WTC11 (cell line): ENCODE results near the gene LDAH. TPM values are rescaled to one million over a fixed set of nuclear protein-coding genes. Genes with fewer than 3 reads are reported as not detected.

ENCODE experiments used
- ATAC-seq: fragments of 200-7000 bp; cut with Tn5 transposase; 2 replicates; pipeline ENCODE4 v1.10.0; 2021; ENCODE audit warnings: mild to moderate bottlenecking, moderate library complexity
- CTCF ChIA-PET: fragments of 300-600 bp; sonication (Branson Sonifier 250); formaldehyde crosslinking; loops from one replicate; lab custom pipeline; 2021; ENCODE audit warnings: antibody characterized with exemption; lab: Charles Lee
- POLR2A ChIA-PET: fragments of 350-600 bp; sonication (Branson Sonifier 250); formaldehyde crosslinking; loops from one replicate; lab custom pipeline; 2021; ENCODE audit warnings: antibody characterized with exemption; lab: Charles Lee
- DNase-seq: peaks from one replicate; pipeline ENCODE4 v3.0.0; 2021; ENCODE audit warnings: low spot score
- H3K27ac Mint-ChIP-seq: 2 replicates; pipeline ENCODE4 v1.8.0; 2021; ENCODE audit warnings: mixed read lengths
- H3K27me3 Mint-ChIP-seq: 2 replicates; pipeline ENCODE4 v1.8.0; 2021; ENCODE audit warnings: low read depth, mild to moderate bottlenecking, moderate library complexity, mixed read lengths
- H3K36me3 Mint-ChIP-seq: 2 replicates; pipeline ENCODE4 v1.8.0; 2021; ENCODE audit warnings: mixed read lengths
- H3K4me1 Mint-ChIP-seq: 2 replicates; pipeline ENCODE4 v1.8.0; 2022; ENCODE audit warnings: mixed read lengths
- H3K4me3 Mint-ChIP-seq: 2 replicates; pipeline ENCODE4 v1.8.0; 2021; ENCODE audit warnings: mild to moderate bottlenecking, moderate library complexity, mixed read lengths
- H3K9me3 Mint-ChIP-seq: 2 replicates; pipeline ENCODE4 v1.8.0; 2021; ENCODE audit warnings: mixed read lengths
- E2F4 ChIP-seq: sonication (generic); formaldehyde crosslinking; IDR thresholded peaks from 2 replicates; pipeline ENCODE4 v1.8.1; 2022; ENCODE audit warnings: low read depth, mild to moderate bottlenecking, moderate library complexity, missing genetic modification reagents, borderline replicate concordance
- ESRRA ChIP-seq: sonication (generic); formaldehyde crosslinking; IDR thresholded peaks from 2 replicates; pipeline ENCODE4 v1.8.1; 2022; ENCODE audit warnings: mild to moderate bottlenecking, missing genetic modification reagents, borderline replicate concordance
- FOXP1 ChIP-seq: sonication (generic); formaldehyde crosslinking; IDR thresholded peaks from 2 replicates; pipeline ENCODE4 v1.8.0; 2022; ENCODE audit warnings: missing genetic modification reagents, mild to moderate bottlenecking, moderate library complexity, borderline replicate concordance
- GTF2I ChIP-seq: fragments of 250-450 bp; sonication (Bioruptor Pico); conservative IDR thresholded peaks from 2 replicates; pipeline ENCODE4 v1.4.0; 2021; ENCODE audit warnings: mild to moderate bottlenecking
- IRF1 ChIP-seq: sonication (generic); formaldehyde crosslinking; IDR thresholded peaks from 2 replicates; pipeline ENCODE4 v1.8.0; 2023; ENCODE audit warnings: missing genetic modification reagents
- NFYB ChIP-seq: sonication (generic); formaldehyde crosslinking; conservative IDR thresholded peaks from 2 replicates; pipeline ENCODE4 v1.8.0; 2022; ENCODE audit warnings: low read depth, missing genetic modification reagents
- PRDM15 ChIP-seq: sonication (generic); formaldehyde crosslinking; IDR thresholded peaks from 2 replicates; pipeline ENCODE4 v1.8.0; 2022; ENCODE audit warnings: missing genetic modification reagents
- RORB ChIP-seq: fragments of 250-450 bp; sonication (Bioruptor Pico); IDR thresholded peaks from 2 replicates; pipeline ENCODE4 v1.9.0; 2021; ENCODE audit warnings: mild to moderate bottlenecking
- SOX15 ChIP-seq: fragments of 250-450 bp; sonication (Bioruptor Pico); IDR thresholded peaks from 2 replicates; pipeline ENCODE4 v1.9.0; 2021; ENCODE audit warnings: mild to moderate bottlenecking
- USF2 ChIP-seq: sonication (generic); formaldehyde crosslinking; IDR thresholded peaks from 2 replicates; pipeline ENCODE4 v1.8.1; 2023; ENCODE audit warnings: mild to moderate bottlenecking, missing genetic modification reagents, moderate library complexity
- ZNF281 ChIP-seq: sonication (generic); formaldehyde crosslinking; IDR thresholded peaks from 2 replicates; pipeline ENCODE4 v1.8.0; 2023; ENCODE audit warnings: mild to moderate bottlenecking, missing genetic modification reagents
- ZNF317 ChIP-seq: sonication (generic); formaldehyde crosslinking; IDR thresholded peaks from 2 replicates; pipeline ENCODE4 v1.8.1; 2023; ENCODE audit warnings: low read depth, mild to moderate bottlenecking, moderate library complexity, missing genetic modification reagents, borderline replicate concordance
- ZNF671 ChIP-seq: fragments of 250-450 bp; sonication (Bioruptor Pico); IDR thresholded peaks from 2 replicates; pipeline ENCODE4 v1.8.0; 2021; ENCODE audit warnings: mild to moderate bottlenecking
- ZSCAN18 ChIP-seq: fragments of 250-450 bp; sonication (Bioruptor Pico); IDR thresholded peaks from 2 replicates; pipeline ENCODE4 v2.1.2; 2022; ENCODE audit warnings: mild to moderate bottlenecking, moderate library complexity
- total RNA-seq: library from RNA; stranded (reverse); gene quantifications from 3 replicates; pipeline ENCODE4 v1.2.3, GENCODE V29; 2021

LDAH gene
- total RNA-seq, 1 experiment from 2014 or later: 20.5 TPM

- Mint-ChIP-seq H3K27ac (no peak overlapping the region), H3K9me3 (no peaks in the 10 kb centered on the region), H3K36me3 (no peaks in the 10 kb centered on the region), H3K27me3 (no peaks in the 10 kb centered on the region), H3K4me1 (peaks cover 7% of the 10 kb centered on the region), H3K4me3 (no peak overlapping the region)
- DNase-seq (no peak), ATAC-seq (no peak)
- POLR2A ChIA-PET: no interaction called here
- CTCF ChIA-PET: interaction anchor here (0.8 to 1.7 kb wide), 2 partner anchors 15 to 89 kb away, joined by 3 to 4 read pairs; no protein-coding TSS in a partner anchor
- TF ChIP-seq ZNF317 (CRISPR knock-in tag): no peak
- no peak for TF ChIP-seq SOX15 (CRISPR knock-in tag)
- TF ChIP-seq FOXP1 (CRISPR knock-in tag): no peak
- no peak for TF ChIP-seq ZNF671 (CRISPR knock-in tag)
- TF ChIP-seq IRF1: no peak
- TF ChIP-seq NFYB: no peak
- TF ChIP-seq E2F4 (CRISPR knock-in tag): no peak
- TF ChIP-seq ZNF281 (CRISPR knock-in tag): no peak
- TF ChIP-seq GTF2I (CRISPR knock-in tag): no peak
- TF ChIP-seq USF2 (CRISPR knock-in tag): no peak
- no peak for TF ChIP-seq PRDM15 (CRISPR knock-in tag)
- no peak for TF ChIP-seq ESRRA
- no peak for TF ChIP-seq RORB (CRISPR knock-in tag)
- TF ChIP-seq ZSCAN18: no peak
Observed at GRCh38 chr2:20766213-20766612, 56.7 kb downstream of the LDAH start.
